CD4-positive, alpha-beta T cell (primary cell): Measurements from ENCODE around the gene PKIG. TPM values are rescaled to one million over a fixed set of nuclear protein-coding genes. Genes with fewer than 3 reads are reported as not detected.
"Not testable (repeated sequence)": the region's sequence is repeated elsewhere in the genome, so short reads cannot be mapped to it uniquely, and the experiment has no call there.

ENCODE experiments used
- ATAC-seq: fragments of 200-7000 bp; cut with Tn5 transposase; one replicate; pipeline ENCODE4 v1.10.0; 2022; ENCODE audit warnings: mild to moderate bottlenecking; ENCODE audit not compliant: poor library complexity
- CTCF ChIA-PET: fragments of 350-600 bp; sonication (Branson Sonifier 250); formaldehyde crosslinking; loops from one replicate; lab custom pipeline; 2021; ENCODE audit warnings: antibody characterized with exemption, inconsistent platforms; lab: Charles Lee
- POLR2A ChIA-PET: fragments of 350-600 bp; sonication (Branson Sonifier 250); formaldehyde crosslinking; loops from one replicate; lab custom pipeline; 2021; ENCODE audit warnings: antibody characterized with exemption, inconsistent platforms; lab: Charles Lee
- DNase-seq, 14 experiments: peaks; one replicate each; pipeline ENCODE4 v3.0.0-alpha.2; 2013 to 2020; ENCODE audit warnings: mixed read lengths in 2 of 14
- H3K27ac ChIP-seq, 2 donors: one replicate each; pipeline versions ENCODE4 v1.5.1 to v1.7.0; 2013; ENCODE audit warnings: low read length in 2 of 2, low read depth in 1 of 2, mild to moderate bottlenecking in 1 of 2
- H3K27me3 ChIP-seq, 2 experiments: 1 replicate in 1 of 2; 2 replicates in 1 of 2; pipeline versions ENCODE4 v1.6.1 to v1.7.0; 2013; ENCODE audit warnings: low read length in 2 of 2, control low read depth in 1 of 2, mild to moderate bottlenecking in 1 of 2, moderate library complexity in 1 of 2; ENCODE audit not compliant: insufficient read depth in 2 of 2, control insufficient read depth in 1 of 2
- H3K36me3 ChIP-seq: one replicate; pipeline ENCODE4 v1.6.1; 2013; ENCODE audit warnings: low read length, control low read depth; ENCODE audit not compliant: insufficient read depth
- H3K4me1 ChIP-seq: one replicate; pipeline ENCODE4 v1.6.1; 2013; ENCODE audit warnings: low read length, control low read depth; ENCODE audit not compliant: insufficient read depth
- H3K4me3 ChIP-seq: one replicate; pipeline ENCODE4 v1.5.1; 2013; ENCODE audit warnings: mild to moderate bottlenecking, low read length, moderate library complexity
- H3K9me3 ChIP-seq, 2 experiments: 1 replicate in 1 of 2; 2 replicates in 1 of 2; pipeline versions ENCODE4 v1.6.1 to v1.7.0; 2013; ENCODE audit warnings: low read length in 2 of 2, mild to moderate bottlenecking in 2 of 2, control low read depth in 1 of 2, moderate library complexity in 1 of 2; ENCODE audit not compliant: control insufficient read depth in 1 of 2, insufficient read depth in 1 of 2
- H3K27ac Mint-ChIP-seq: one replicate; pipeline ENCODE4 v1.8.0; 2020; ENCODE audit warnings: mixed read lengths
- H3K27me3 Mint-ChIP-seq: one replicate; pipeline ENCODE4 v1.8.0; 2021; ENCODE audit warnings: mixed read lengths
- H3K36me3 Mint-ChIP-seq: one replicate; pipeline ENCODE4 v1.8.0; 2021; ENCODE audit warnings: low read depth, mixed read lengths
- H3K4me1 Mint-ChIP-seq: one replicate; pipeline ENCODE4 v1.8.0; 2021; ENCODE audit warnings: low read depth, mixed read lengths
- H3K4me3 Mint-ChIP-seq: one replicate; pipeline ENCODE4 v1.8.0; 2020; ENCODE audit warnings: mild to moderate bottlenecking, mixed read lengths
- H3K9me3 Mint-ChIP-seq: one replicate; pipeline ENCODE4 v1.8.0; 2020; ENCODE audit warnings: mixed read lengths
- CTCF ChIP-seq: fragments of 200-600 bp; IDR thresholded peaks from one replicate; pipeline ENCODE4 v1.8.0; 2022; ENCODE audit warnings: antibody characterized with exemption, mild to moderate bottlenecking
- intact Hi-C, 2 experiments: fragments of 100-400 bp; cut with DNase I in 1 of 2; cut with micrococcal nuclease in 1 of 2; formaldehyde crosslinking; loops; one replicate each; pipeline versions ENCODE4 v1.15.1 to v1.9.0; 2023 to 2025; cut with DNase I, micrococcal nuclease
- total RNA-seq, 174 experiments: library from RNA in 2 of 174; stranded (reverse) in 2 of 174; gene quantifications; one replicate each; pipeline ENCODE4 v1.2.3 and lab custom pipeline; 2021 to 2026

Gene PKIG
- total RNA-seq, 2 experiments from 2014 or later: 1.7 to 2.4 TPM

GRCh38 chr20:44587035-44587980 lies 4.9 kb downstream of the PKIG start:
- H3K4me1 Mint-ChIP-seq: no peaks in the 10 kb centered on the region
- intact Hi-C loops: no loop called here
- ChIA-PET POLR2A (no interaction called here), CTCF (no interaction called here)
- no peak overlapping the region for H3K4me3 Mint-ChIP-seq
- H3K36me3 ChIP-seq: no peaks in the 10 kb centered on the region
- H3K27me3 ChIP-seq: peaks cover 0 to 2% of the 10 kb centered on the region in 2 experiments
- no peaks in the 10 kb centered on the region for H3K4me1 ChIP-seq
- H3K9me3 Mint-ChIP-seq: no peaks in the 10 kb centered on the region
- no peak overlapping the region for H3K4me3 ChIP-seq
- DNase-seq (no peak), ATAC-seq (no peak)
- no peaks in the 10 kb centered on the region for H3K9me3 ChIP-seq
- no peaks in the 10 kb centered on the region for H3K27me3 Mint-ChIP-seq
- no peaks in the 10 kb centered on the region for H3K36me3 Mint-ChIP-seq
- no peak overlapping the region for H3K27ac ChIP-seq
- no peak for TF ChIP-seq CTCF
- H3K27ac Mint-ChIP-seq: no peak overlapping the region

- H3K9me3 Mint-ChIP-seq, H3K27me3 Mint-ChIP-seq, H3K9me3 ChIP-seq, H3K27ac ChIP-seq, ATAC-seq, CTCF ChIA-PET, POLR2A ChIA-PET, H3K4me1 ChIP-seq, DNase-seq, H3K4me3 ChIP-seq, intact Hi-C loops, H3K27ac Mint-ChIP-seq, H3K4me1 Mint-ChIP-seq, H3K36me3 ChIP-seq, H3K4me3 Mint-ChIP-seq, H3K27me3 ChIP-seq, H3K36me3 Mint-ChIP-seq: not testable (repeated sequence)
Observed at GRCh38 chr20:44588321-44588720, 5.9 kb downstream of the PKIG start.

GRCh38 chr20:44589537-44589936 lies 7.2 kb downstream of the PKIG start:
- Histone ChIP-seq H3K27me3 (no peaks in the 10 kb centered on the region), H3K4me1 (no peaks in the 10 kb centered on the region), H3K4me3 (no peak overlapping the region), H3K27ac (no peak overlapping the region), H3K36me3 (no peaks in the 10 kb centered on the region), H3K9me3 (no peaks in the 10 kb centered on the region)
- no peaks in the 10 kb centered on the region for H3K4me1 Mint-ChIP-seq
- ChIA-PET CTCF (no interaction called here), POLR2A (no interaction called here)
- intact Hi-C loops: no loop called here
- H3K27me3 Mint-ChIP-seq: no peaks in the 10 kb centered on the region
- no peak for TF ChIP-seq CTCF
- no peak overlapping the region for H3K27ac Mint-ChIP-seq
- DNase-seq: no peak
- no peaks in the 10 kb centered on the region for H3K36me3 Mint-ChIP-seq
- ATAC-seq: no peak
- H3K9me3 Mint-ChIP-seq: no peaks in the 10 kb centered on the region
- no peak overlapping the region for H3K4me3 Mint-ChIP-seq
